Measurements from ENCODE around the gene FAT1. TPM values are rescaled to one million over a fixed set of nuclear protein-coding genes. Genes with fewer than 3 reads are reported as not detected.
A peak's percentile ranks its signal among the peaks of the same experiment; 100 is the strongest.

The FAT1 gene
- total and polyA plus RNA-seq, 12 donors, result 20.4 to 131 (median 75.5) TPM

GRCh38 chr4:186699298-186699697, 24.4 kb downstream of the FAT1 start:
- H3K36me3 ChIP-seq, result no peaks in the 10 kb centered on the region
- intact Hi-C loops (cut with DNase I), result no loop called here
- peak overlapping the region in 9 of 10 donors; percentile 27 to 90 (median 83) for H3K27ac ChIP-seq
- H3K4me3 ChIP-seq, result no peak overlapping the region
- peak in 7 of 8 donors; percentile 6 to 63 (median 54) for ATAC-seq
- DNase-seq, result no peak
- no peak for TF ChIP-seq CTCF (IDR thresholded peaks at IDR 0.05)
- peaks cover 4 to 79% (median 51%) of the 10 kb centered on the region in 9 donors for H3K4me1 ChIP-seq
- 36 to 47% methylated on average over 5 of the region's 5 CpGs for WGBS, 2 donors
- no peaks in the 10 kb centered on the region for H3K9me3 ChIP-seq
- H3K27me3 ChIP-seq, result no peaks in the 10 kb centered on the region

- intact Hi-C loops (cut with DNase I), result no loop called here
- Histone ChIP-seq H3K27me3 (no peaks in the 10 kb centered on the region), H3K4me1 (peaks cover 4 to 79% (median 43%) of the 10 kb centered on the region in 9 donors), H3K36me3 (no peaks in the 10 kb centered on the region), H3K27ac (peak overlapping the region in 5 of 10 donors; percentile 83 to 90 (median 88)), H3K4me3 (no peak overlapping the region), H3K9me3 (no peaks in the 10 kb centered on the region)
- DNase-seq, result no peak
- 87 to 89% methylated on average over 17 of the region's 17 CpGs for WGBS, 2 donors
- no peak for ATAC-seq
- TF ChIP-seq CTCF (IDR thresholded peaks at IDR 0.05), result no peak
Observed at GRCh38 chr4:186698525-186698924, 25.1 kb downstream of the FAT1 start.

- no peak overlapping the region for H3K4me3 ChIP-seq
- TF ChIP-seq CTCF (IDR thresholded peaks at IDR 0.05), result no peak
- WGBS, 2 donors, result 73 to 78% methylated on average over 12 of the region's 12 CpGs
- ATAC-seq (no peak), DNase-seq (no peak)
- peak overlapping the region in 5 of 10 donors; percentile 83 to 90 (median 88) for H3K27ac ChIP-seq
- H3K9me3 ChIP-seq, result no peaks in the 10 kb centered on the region
- no peaks in the 10 kb centered on the region for H3K27me3 ChIP-seq
- H3K36me3 ChIP-seq, result no peaks in the 10 kb centered on the region
- intact Hi-C loops (cut with DNase I), result no loop called here
- H3K4me1 ChIP-seq, result peaks cover 4 to 79% (median 41%) of the 10 kb centered on the region in 9 donors
Observed at GRCh38 chr4:186698028-186698427, 25.6 kb downstream of the FAT1 start.

GRCh38 chr4:186695392-186695791, 28.3 kb downstream of the FAT1 start:
- TF ChIP-seq CTCF (IDR thresholded peaks at IDR 0.05), result no peak
- 41 to 55% methylated on average over 4 of the region's 4 CpGs for WGBS, 2 donors
- peak overlapping the region in 5 of 10 donors; percentile 36 to 68 (median 48) for H3K27ac ChIP-seq
- H3K4me1 ChIP-seq, result peaks cover 2 to 58% (median 20%) of the 10 kb centered on the region in 9 donors
- H3K36me3 ChIP-seq, result no peaks in the 10 kb centered on the region
- intact Hi-C loops (cut with DNase I), result no loop called here
- H3K9me3 ChIP-seq, result no peaks in the 10 kb centered on the region
- no peaks in the 10 kb centered on the region for H3K27me3 ChIP-seq
- H3K4me3 ChIP-seq, result no peak overlapping the region
- no peak for ATAC-seq
- DNase-seq, result no peak
